ENCODE measurements around the gene AGTPBP1. TPM values are rescaled to one million over a fixed set of nuclear protein-coding genes. Genes with fewer than 3 reads are reported as not detected.

Gene AGTPBP1
- total RNA-seq, 2 experiments from 2014 or later, result 43.9 to 46.4 TPM

DNA sequence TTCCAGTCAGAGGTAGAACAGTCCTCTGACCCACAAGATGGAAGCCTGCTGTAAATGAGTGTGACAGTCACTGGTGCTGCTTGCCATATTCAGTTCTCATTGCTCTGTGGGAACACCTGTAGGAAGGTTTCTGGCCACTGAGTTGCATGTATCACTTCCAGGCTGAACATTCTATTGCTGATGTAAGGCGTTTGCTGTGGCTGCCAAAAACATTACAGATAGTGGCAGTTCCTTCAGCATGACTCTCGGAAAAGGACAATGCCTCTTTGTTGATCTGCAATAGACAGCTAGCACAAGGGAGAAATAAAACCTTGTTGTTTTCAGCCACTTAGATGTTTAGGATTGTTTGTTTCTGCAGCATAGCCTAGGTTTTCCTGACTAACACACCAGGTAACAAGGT is 217.2 kb downstream of the AGTPBP1 start:
- Mint-ChIP-seq H3K4me3 (no peak overlapping the region), H3K36me3 (ENCODE audit: low read depth) (no peaks in the 10 kb centered on the region), H3K9me3 (no peaks in the 10 kb centered on the region), H3K4me1 (ENCODE audit: low read depth) (peaks cover 4% of the 10 kb centered on the region), H3K27me3 (peaks cover 48% of the 10 kb centered on the region), H3K27ac (no peak overlapping the region)
- CTCF ChIA-PET, result no interaction called here
- DNase-seq (no peak), ATAC-seq (no peak)
- POLR2A ChIA-PET, result no interaction called here
- intact Hi-C loops (cut with micrococcal nuclease), result no loop called here
- TF ChIP-seq, protein P1, sequence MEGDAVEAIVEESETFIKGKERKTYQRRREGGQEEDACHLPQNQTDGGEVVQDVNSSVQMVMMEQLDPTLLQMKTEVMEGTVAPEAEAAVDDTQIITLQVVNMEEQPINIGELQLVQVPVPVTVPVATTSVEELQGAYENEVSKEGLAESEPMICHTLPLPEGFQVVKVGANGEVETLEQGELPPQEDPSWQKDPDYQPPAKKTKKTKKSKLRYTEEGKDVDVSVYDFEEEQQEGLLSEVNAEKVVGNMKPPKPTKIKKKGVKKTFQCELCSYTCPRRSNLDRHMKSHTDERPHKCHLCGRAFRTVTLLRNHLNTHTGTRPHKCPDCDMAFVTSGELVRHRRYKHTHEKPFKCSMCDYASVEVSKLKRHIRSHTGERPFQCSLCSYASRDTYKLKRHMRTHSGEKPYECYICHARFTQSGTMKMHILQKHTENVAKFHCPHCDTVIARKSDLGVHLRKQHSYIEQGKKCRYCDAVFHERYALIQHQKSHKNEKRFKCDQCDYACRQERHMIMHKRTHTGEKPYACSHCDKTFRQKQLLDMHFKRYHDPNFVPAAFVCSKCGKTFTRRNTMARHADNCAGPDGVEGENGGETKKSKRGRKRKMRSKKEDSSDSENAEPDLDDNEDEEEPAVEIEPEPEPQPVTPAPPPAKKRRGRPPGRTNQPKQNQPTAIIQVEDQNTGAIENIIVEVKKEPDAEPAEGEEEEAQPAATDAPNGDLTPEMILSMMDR (IDR thresholded peaks at IDR 0.05), result no peak

DNA sequence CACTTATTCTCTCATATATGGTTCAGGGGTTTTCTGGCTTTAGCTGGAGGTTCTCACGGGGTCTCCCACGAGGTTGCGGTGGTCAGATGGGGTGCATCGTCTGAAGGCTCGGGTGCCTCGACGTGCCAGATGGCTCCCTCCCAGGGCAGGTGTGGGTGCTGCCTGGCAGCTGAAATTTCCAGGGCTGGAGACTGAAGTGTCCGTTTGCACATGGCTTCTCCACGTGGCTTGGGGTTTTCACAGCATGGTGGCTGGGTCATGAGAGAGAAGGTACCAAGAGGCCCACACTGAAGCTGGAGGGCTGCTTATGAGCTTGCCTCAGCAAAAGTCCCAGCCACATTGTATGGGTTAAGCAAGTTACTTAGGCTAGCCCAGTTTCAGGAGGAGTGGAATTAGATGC is 218.6 kb downstream of the AGTPBP1 start:
- TF ChIP-seq, protein P1 (IDR thresholded peaks at IDR 0.05), result no peak

DNA sequence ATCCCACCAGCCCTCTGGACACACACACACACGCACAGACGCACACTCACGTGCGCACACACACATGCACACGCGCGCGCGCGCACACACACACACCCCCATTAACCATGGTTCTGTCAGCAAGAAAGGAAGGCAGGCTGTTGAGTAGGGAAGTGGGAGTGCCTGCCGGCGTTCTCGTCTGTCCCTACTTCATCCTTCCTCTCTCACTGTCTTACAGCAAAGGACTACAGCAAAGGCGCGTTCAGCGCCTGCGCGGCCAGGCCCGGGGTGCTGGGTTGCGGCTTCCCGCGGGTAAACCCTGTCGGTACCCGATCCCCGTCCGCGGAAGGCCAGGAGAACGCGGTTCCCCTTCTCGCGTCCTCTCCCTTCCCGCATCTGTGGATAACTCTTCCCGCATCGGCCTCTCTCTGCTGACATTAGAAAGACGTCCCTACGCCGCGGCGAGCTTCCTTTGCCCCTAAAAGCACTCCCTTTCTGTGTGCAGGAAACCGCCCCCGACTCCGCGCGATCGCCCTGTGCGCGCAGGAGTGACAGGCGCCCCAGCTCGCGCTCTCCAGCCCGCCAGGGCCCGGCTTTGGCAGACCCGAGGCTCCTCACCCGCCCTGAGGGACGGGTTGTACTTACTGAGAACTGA is 219.2 kb downstream of the AGTPBP1 start:
- Mint-ChIP-seq H3K4me1 (ENCODE audit: low read depth) (peaks cover 4% of the 10 kb centered on the region), H3K27me3 (peaks cover 49% of the 10 kb centered on the region), H3K9me3 (no peaks in the 10 kb centered on the region), H3K27ac (no peak overlapping the region), H3K4me3 (peak overlapping the region; percentile 74), H3K36me3 (ENCODE audit: low read depth) (no peaks in the 10 kb centered on the region)
- ChIA-PET POLR2A (interaction anchor here (1.0 kb wide), 1 partner anchor 48 kb away, joined by 3 read pairs; no protein-coding TSS in a partner anchor), CTCF (interaction anchor here (0.9 kb wide), 1 partner anchor 12 kb away, joined by 4 read pairs; no protein-coding TSS in a partner anchor)
- ATAC-seq (peak; percentile 91), DNase-seq (peak; percentile 63)
- intact Hi-C loops (cut with micrococcal nuclease), result no loop called here
- TF ChIP-seq, protein P1 (IDR thresholded peaks at IDR 0.05), result no peak

More for the DNA sequence above, 218.6 kb downstream of the AGTPBP1 start:
- intact Hi-C loops (cut with micrococcal nuclease), result no loop called here
- Mint-ChIP-seq H3K27me3 (peaks cover 49% of the 10 kb centered on the region), H3K4me3 (peak overlapping the region; percentile 74), H3K4me1 (ENCODE audit: low read depth) (peaks cover 4% of the 10 kb centered on the region), H3K27ac (no peak overlapping the region), H3K9me3 (no peaks in the 10 kb centered on the region), H3K36me3 (ENCODE audit: low read depth) (no peaks in the 10 kb centered on the region)
- CTCF ChIA-PET, result interaction anchor here (0.8 to 0.9 kb wide), 2 partner anchors 12 to 87 kb away, joined by 3 to 4 read pairs; no protein-coding TSS in a partner anchor
- ATAC-seq (no peak), DNase-seq (peak; percentile 4)
- POLR2A ChIA-PET, result interaction anchor here (1.0 kb wide), 1 partner anchor 47 kb away, joined by 3 read pairs; no protein-coding TSS in a partner anchor

DNA sequence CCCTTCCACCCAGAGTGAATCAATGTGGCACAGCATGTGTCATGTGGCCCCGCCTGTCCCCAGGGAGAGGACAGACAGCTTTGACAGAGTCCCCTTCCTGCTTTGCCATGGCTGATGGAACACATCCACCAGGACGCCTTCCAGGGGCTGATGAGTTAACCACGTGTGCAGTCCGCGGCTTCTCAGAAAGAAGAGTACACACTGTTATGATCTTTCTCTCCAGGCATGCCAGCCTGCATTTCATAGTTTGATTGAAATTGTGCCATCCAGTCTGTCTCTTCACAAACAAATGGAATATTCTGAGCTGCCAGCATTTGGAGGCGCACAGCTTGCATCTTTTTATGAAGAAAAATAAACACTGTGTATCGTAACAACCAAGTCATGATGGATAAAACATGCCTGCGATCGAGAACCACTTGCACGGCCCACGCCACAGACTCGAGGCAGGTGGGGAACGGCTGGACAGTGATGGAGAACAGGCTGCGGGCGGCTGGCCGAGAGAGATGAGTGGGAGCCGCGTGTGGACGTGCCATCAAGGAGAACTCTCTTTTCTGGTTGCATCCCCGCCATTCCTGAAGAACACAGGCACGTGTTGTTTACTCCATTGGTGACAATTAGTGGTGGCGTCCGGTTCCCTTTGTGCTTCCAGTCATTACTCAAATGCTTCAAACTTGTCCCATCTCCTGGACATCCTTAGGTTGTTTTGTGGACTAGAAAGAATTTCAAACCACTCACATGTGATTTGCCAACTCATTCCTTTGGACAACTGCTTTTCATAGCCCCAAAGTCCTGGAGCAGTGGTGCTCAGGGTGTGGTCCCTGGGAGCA is 220.2 kb downstream of the AGTPBP1 start:
- DNase-seq, result no peak
- H3K4me3 Mint-ChIP-seq, result no peak overlapping the region
- H3K4me1 Mint-ChIP-seq (ENCODE audit: low read depth), result peaks cover 4% of the 10 kb centered on the region
- intact Hi-C loops (cut with micrococcal nuclease), result no loop called here
- no peak overlapping the region for H3K27ac Mint-ChIP-seq
- ChIA-PET POLR2A (no interaction called here), CTCF (no interaction called here)
- TF ChIP-seq, protein P1 (IDR thresholded peaks at IDR 0.05), result no peak
- no peak for ATAC-seq
- H3K9me3 Mint-ChIP-seq, result no peaks in the 10 kb centered on the region
- no peaks in the 10 kb centered on the region for H3K36me3 Mint-ChIP-seq (ENCODE audit: low read depth)
- peaks cover 49% of the 10 kb centered on the region for H3K27me3 Mint-ChIP-seq

Measured in activated CD8-positive, alpha-beta T cell treated with anti-CD3 and anti-CD28 coated beads for 36 hours (primary cell).